HG03520 (cell line): ENCODE results near the gene CARM1.
"Not testable (repeated sequence)": the region's sequence is repeated elsewhere in the genome, so short reads cannot be mapped to it uniquely, and the experiment has no call there.

Source experiments
- ATAC-seq: cut with Tn5 transposase; IDR thresholded peaks from one replicate; pipeline ENCODE4 v1.9.1; 2021; ENCODE audit warnings: mild to moderate bottlenecking, moderate library complexity; ENCODE audit not compliant: unreplicated experiment

CARM1 gene

GRCh38 chr19:10870955-10871603 lies at the start of gene CARM1:
Gene CARM1 (plus strand): TSS chr19:10871553. CDS start chr19:10871703, 150 bp downstream.
- peak; percentile 67 for ATAC-seq

DNA sequence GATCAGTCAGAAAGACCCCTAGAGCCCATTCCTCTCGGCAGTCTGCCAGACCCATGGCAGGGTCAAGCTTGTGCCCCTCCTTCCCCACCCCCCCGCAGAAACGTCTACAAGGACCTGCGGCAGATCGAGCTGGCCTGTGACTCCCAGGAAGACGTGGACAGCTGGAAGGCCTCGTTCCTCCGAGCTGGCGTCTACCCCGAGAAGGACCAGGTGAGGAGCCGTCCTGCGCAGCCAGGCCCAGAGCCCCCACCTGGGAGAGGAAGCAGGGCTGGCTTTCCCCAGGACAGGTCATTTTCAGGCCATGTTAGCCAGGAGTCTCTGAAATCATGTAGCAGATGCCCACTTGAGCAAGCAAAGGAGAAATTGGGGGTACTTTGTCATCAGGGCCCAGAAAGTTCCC lies 47.7 kb upstream of the CARM1 start:
- ATAC-seq, result no peak

- no peak for ATAC-seq
These were observed 45.1 kb upstream of the CARM1 start for GRCh38 chr19:10826231-10826630.

DNA sequence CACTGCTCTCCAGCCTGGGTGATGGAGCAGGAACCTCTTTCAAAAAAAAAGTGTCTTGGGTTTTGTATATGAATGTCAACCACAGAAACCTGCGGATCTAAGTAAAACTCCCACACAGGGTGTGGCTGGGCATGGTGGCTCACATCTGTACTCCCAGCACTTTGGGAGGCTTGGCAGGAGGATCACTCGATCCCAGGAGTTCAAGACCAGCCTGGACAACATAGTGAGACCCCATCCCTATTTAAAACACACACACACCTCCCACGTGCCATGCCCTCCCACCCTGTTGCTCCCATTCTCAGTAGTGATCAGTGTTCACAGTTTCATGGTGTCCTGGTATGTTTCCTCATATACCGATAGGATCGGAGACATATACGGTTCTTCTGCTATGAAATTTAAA lies 44.5 kb upstream of the CARM1 start:
- ATAC-seq, result no peak

GRCh38 chr19:10828981-10829821 lies 42.2 kb upstream of the CARM1 start:
- no peak for ATAC-seq

- no peak for ATAC-seq
These were observed 41.4 kb upstream of the CARM1 start for GRCh38 chr19:10829967-10830366.

DNA sequence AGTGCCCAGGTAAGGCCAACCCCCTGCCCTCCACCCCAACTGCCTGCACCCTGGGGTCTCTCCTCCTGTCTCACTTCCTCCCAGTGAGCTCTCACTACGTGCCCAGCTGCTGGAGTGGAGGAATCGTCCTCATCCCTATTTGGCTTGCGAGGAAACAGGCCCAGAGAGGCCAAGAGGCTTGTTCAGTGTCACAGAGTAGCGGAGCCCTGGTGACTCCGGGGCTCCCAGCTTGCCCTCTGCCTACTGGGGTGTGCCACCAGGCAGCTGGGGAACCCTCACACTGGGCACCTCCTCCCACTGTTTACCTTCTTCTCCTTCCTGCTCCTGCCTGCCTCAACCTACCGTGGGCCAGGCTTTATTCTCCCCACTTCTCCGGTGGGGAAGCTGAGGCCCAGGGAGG lies 41.0 kb upstream of the CARM1 start:
- no peak for ATAC-seq

- no peak for ATAC-seq
These were observed 40.2 kb upstream of the CARM1 start for GRCh38 chr19:10830931-10831779.

- ATAC-seq, result no peak
These were observed 39.1 kb upstream of the CARM1 start for GRCh38 chr19:10831987-10832938.

DNA sequence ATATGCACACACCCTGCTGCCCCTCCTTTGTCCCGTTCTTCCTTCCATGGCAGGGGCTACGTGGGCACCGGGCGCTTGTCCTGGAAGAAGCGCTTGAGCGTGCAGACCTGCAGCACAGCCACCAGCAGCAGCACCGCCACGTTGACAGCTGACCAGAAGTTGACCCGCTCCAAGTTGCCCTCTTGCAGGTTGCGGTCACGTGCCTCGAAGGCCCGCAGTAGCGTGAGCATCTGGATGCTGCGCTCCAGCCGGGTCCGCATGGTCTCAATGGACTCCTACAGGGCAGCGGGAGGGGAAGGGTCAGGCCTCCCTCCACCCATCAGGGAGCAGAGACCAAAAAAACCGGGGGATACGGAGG lies 38.4 kb upstream of the CARM1 start:
- ATAC-seq, result no peak

- ATAC-seq, result no peak
These were observed 36.1 kb upstream of the CARM1 start for GRCh38 chr19:10835089-10835753.

DNA sequence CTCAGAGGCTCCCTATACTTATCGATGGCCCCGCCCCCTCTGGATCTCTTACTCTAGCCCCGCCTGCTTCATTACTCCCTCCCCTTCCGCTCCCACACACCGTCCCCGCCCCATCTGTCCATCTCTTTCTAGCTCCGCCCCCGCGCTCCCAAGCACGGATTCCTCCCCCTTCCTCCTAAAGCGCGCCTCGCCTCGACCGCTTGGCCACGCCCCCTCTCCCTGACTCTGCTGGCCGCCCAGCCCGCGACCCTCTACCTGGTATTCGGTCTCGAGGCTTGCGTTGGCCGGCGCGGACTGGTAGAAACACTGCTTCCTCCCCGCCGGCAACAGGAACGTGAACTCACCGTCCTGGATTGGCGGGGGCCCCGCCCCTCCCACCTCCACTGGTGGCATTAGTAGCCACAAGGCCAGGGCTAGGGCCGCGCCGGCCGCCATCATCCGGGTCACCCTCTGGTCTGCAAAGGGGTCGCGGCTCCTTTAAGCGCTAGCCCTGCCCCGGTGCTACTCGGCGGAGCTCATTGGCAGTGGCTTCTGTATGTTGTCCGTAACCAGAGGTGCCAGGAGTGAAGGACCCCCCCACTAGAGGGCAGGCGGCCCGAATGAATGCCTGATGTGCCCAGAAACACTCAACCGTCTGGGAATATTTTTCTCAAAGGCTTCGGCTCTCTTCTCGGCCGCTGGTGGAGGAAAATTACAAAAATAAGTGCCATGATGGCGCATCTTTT lies 35.4 kb upstream of the CARM1 start, which contains the start of gene TMED1:
TSS of gene TMED1 (minus strand) at position 459 of the 725 bp plus-strand sequence. CDS start at position 438, 21 bp downstream.
- ATAC-seq, result peak; percentile 72

- no peak for ATAC-seq
These were observed 34.6 kb upstream of the CARM1 start for GRCh38 chr19:10836479-10837330.

GRCh38 chr19:10837649-10838048 lies 33.7 kb upstream of the CARM1 start:
- ATAC-seq, result not testable (repeated sequence)

GRCh38 chr19:10838377-10838776 lies 33.0 kb upstream of the CARM1 start:
- ATAC-seq, result no peak

DNA sequence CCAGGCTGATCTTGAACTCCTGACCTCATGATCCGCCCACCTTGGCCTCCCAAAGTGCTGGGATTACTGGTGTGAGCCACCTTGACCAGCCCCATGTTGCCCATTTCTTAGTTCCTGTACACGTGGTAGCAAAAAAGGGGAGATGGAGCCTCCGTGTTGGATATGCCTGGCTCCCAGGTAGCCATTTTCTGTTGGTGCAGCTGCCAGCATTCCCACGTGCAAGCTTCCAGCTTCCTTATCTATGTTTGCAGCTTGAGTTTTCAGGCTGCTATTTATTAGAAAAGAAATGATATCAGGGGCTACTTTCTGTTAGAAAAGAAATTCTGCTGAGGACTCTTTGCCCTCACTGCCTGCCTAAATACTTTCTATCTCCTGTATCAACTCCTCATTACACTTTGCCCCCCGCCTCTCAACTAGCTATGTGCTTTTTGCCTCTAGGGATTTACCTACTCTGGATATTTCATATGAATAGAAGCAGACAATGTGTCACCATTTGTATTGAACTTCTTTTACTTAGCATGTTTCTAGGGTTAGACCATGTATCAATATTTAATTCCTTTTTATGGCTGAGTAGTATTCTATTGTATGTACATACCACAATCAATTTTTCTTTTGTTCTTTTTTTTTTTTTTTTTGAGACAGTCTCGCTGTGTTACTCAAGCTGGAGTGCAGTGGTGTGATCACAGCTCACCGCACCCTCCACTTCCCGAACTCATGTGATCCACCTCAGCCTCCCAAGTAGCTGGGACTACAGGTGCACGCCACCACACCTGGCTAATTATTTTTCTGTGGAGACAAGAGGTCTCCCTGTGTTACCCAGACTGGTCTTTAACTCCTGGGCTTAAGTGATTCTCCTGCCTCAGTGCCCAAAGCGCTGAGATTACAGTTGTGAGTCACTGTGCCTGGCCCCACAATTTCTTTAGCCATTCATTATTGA lies 32.0 kb upstream of the CARM1 start:
- no peak for ATAC-seq

DNA sequence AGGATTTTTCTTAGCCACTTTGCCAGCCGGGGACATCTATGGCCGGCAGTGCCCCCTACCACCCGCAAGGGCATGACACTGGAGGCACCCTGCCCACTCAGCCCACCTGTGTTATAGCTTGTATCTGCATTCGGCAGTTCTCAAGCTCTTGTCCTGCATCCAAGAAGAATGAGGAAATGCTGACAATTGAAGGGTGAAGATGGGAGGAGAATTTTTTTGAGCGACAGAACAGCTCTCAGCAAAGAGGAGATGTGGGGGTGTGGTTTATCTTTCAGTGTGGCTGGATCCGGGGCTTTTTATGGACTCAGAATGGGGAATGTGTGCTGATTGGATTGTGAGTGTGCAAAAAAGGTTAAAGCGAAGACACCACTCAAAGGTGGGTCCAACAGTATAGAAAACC lies 28.6 kb upstream of the CARM1 start:
- no peak for ATAC-seq
